GM11168 (cell line): Measurements from ENCODE around the gene WWTR1.

Experiments
- in situ Hi-C: fragments of 300-500 bp; cut with MboI; formaldehyde crosslinking; loops from one replicate; pipeline ENCODE4 v1.12.0; 2022; ENCODE audit warnings: low sequenced_read_pairs; ENCODE audit not compliant: unreplicated experiment

Gene WWTR1

DNA sequence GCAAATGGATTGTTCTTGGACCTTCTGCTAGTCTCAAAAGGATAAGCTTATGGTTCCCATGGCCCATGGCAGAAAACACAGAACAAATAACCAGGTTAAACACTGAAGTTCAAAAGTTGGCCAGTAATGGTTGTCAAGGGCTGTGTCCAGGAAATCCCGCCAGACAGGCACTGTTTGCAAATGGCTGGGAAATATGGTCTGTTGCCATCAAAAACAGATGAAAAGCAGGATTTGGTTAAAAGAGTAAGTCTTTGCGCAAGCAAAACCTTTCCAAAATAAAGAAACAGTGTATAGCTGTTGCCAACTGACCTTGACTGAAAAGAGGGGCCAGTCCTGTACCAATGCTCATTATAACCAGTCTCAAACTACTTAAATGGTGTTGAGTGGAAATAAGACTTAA is 58.6 kb downstream of the WWTR1 start:
- in situ Hi-C loops: no loop called here

GRCh38 chr3:149596134-149596770 is 61.6 kb downstream of the WWTR1 start:
- in situ Hi-C loops: no loop called here

- in situ Hi-C loops: no loop called here
These were observed 64.2 kb downstream of the WWTR1 start for GRCh38 chr3:149593418-149594160.

GRCh38 chr3:149592758-149593240 is 65.0 kb downstream of the WWTR1 start:
- in situ Hi-C loops: no loop called here

GRCh38 chr3:149590691-149591441 is 67.0 kb downstream of the WWTR1 start:
- in situ Hi-C loops: no loop called here

- in situ Hi-C loops: no loop called here
These were observed 68.5 kb downstream of the WWTR1 start for GRCh38 chr3:149589332-149589731.

DNA sequence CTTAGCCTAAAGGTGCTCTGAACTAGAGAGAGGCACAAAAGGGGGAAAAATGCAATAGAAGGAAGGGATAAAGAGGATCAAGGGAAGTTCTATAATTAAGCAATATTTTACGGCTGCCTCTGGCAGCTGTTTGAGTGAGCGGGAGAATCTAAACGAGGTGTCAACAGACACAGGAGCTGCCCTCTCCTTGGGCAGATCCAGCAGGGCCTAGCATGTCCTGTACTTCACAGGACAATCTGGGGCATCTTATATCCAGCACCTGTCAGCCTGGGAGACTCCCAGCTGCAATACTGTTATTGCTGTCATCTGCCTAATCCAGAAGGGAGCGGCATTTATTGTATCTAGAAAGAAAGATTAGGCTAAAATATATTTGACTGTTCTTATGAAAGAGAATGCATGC is 68.9 kb downstream of the WWTR1 start:
- in situ Hi-C loops: no loop called here

DNA sequence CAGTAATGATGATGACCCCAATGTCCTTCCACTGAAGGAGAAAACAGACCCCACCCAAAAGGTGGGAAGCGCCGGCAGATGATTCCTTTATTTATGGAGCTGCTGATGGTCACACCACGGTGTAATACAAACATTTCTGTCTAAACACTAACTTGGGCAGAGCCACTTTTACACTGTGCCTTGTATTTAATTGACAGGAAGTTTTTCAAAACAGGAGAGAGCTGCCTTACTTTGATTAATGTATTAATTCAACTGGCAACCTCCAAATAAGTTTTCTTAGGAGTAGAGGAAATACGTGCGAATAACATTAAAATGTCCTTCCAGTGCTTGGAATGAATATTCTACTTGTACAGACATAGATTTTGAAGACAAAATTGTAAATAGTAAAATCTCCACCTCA is 70.4 kb downstream of the WWTR1 start:
- in situ Hi-C loops: no loop called here

- in situ Hi-C loops: no loop called here
These were observed 71.0 kb downstream of the WWTR1 start for GRCh38 chr3:149586871-149587270.

DNA sequence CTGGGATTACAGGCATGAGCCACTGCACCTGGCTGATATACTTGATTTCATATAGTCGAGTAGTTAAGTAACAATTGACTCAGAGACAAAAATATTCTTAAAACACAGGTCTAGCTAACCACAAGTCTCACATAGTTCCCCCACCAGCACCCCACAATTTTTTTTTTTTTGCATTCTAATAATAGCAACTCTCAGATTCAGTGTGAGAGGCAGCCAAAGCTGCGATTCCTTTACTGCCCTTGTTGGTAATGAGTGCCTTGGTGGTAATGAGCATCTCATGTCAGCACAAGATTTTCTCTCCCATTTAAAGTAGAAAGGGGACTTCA is 72.5 kb downstream of the WWTR1 start:
- in situ Hi-C loops: no loop called here

DNA sequence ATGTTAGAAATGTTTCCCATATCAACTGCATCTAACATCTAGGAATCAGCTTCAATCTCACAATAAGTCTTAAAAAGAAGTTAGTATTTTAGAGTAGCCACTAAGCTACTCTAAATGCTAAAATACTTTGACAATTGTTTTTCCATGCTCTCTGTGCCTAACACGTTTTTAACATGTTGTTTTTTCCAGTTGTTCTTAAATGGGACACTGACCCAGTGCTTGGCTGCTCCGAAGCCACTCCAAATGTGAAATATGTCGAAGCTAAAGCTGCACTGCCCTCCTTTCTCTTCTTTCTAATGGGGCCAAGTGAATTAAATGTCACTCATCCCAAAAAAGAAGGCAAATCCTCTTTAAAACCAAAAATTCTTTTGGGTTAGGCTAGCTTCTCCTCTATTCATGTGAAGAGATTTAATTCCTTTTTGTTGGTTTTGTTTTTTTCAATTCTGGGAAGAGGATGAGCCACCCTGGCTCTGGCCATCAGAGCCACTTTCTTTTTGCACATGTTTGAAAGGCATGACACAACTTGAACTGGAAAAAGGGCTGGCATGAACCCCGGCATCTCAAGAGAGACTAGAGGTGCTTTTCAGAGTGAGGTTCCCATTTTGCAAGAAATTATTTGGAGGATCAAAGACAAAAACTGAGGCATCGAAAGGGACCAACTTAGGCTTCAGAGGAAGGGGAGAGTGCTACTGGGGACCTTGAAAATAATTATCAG is 73.7 kb downstream of the WWTR1 start:
- in situ Hi-C loops: no loop called here

DNA sequence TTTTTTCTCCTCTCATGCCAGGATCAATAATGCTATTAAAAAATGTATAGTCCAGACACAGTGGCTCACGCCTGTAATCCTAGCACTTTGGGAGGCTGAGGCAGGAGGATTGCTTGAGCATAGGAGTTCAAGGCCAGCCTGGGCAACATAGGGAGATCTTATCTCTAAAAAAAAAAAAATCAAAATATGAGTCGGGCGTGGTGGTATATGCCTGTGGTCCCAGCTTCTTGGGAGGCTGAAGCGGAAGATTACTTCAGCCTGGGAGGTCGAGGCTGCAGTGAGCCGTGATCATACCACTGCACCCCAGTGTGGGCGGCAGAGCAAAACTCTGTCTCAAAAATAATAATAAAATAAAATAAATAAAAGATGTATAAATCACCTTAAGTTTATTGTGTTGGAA is 75.4 kb downstream of the WWTR1 start:
- in situ Hi-C loops: no loop called here

- in situ Hi-C loops: no loop called here
These were observed 76.0 kb downstream of the WWTR1 start for GRCh38 chr3:149581681-149582370.

- in situ Hi-C loops: no loop called here
These were observed 76.6 kb downstream of the WWTR1 start for GRCh38 chr3:149581248-149581647.

DNA sequence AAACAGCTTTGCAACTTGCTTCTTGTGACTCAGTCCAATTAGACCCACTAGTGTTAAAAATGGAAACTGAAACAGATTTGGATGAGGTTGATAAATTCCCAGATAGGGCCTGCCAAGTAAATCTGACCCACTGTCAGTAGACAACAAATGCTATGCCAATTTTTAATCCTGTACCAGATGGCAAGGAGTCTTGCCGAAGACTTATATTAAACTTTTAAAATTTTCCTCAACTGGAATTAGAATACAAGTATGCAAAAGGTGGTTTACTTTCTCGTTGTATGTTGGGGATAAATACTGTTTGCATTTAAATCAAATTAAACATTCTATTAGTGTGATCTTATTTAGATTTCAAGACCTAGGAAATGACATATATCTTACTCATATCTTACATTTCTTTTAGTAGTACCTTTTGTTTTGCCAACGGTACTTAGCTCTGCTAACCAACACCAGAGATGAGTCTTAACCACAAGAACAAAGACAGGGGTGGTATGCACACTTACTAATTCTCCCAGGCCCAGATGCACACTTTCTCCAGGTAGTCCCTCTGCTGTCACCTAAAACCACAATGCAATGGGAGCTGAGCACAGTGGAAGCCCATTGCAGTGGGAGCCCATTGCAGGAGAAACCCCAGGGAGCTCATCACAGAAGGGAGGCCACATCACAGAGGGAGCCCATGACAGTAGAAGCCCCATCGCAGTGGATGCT is 77.8 kb downstream of the WWTR1 start:
- in situ Hi-C loops: no loop called here

- in situ Hi-C loops: no loop called here
These were observed 78.7 kb downstream of the WWTR1 start for GRCh38 chr3:149579161-149579560.

GRCh38 chr3:149577801-149578200 is 80.0 kb downstream of the WWTR1 start:
- in situ Hi-C loops: no loop called here

DNA sequence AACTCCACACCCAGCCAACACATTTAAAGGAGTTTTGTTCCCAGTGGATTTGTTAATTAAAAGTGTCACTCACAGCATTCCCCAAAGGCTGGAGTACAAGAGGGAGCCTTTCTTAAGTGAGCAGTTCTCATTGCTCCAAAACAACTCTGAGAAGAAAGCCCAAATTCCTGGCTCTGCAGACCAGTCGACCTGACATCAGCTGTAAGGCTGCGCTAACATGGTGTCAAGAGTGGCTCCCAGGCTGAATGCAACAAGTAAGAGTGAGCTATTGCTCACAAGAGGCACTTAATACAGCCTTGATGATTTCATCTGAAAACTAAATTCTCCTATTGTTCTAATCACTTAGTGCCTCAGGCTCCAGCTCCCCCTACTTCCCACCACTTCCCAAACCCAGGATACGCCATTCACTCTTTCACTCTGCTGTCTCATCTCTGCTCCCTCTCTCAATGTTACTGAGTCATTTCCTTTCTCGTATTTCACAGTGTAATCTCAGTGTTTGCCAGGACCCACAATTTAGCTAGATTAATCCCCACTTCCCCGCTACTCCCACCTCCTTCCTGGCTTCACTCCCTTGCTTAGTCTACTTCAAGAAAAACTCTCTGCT is 81.8 kb downstream of the WWTR1 start:
- in situ Hi-C loops: no loop called here
